ENCODE data around the gene ZNF432. TPM values are rescaled to one million over a fixed set of nuclear protein-coding genes. Genes with fewer than 3 reads are reported as not detected.
"Not testable (repeated sequence)": the region's sequence is repeated elsewhere in the genome, so short reads cannot be mapped to it uniquely, and the experiment has no call there.

Gene ZNF432
- total RNA-seq, 2 donors from 2014 or later = 14.6 to 22.5 TPM

DNA sequence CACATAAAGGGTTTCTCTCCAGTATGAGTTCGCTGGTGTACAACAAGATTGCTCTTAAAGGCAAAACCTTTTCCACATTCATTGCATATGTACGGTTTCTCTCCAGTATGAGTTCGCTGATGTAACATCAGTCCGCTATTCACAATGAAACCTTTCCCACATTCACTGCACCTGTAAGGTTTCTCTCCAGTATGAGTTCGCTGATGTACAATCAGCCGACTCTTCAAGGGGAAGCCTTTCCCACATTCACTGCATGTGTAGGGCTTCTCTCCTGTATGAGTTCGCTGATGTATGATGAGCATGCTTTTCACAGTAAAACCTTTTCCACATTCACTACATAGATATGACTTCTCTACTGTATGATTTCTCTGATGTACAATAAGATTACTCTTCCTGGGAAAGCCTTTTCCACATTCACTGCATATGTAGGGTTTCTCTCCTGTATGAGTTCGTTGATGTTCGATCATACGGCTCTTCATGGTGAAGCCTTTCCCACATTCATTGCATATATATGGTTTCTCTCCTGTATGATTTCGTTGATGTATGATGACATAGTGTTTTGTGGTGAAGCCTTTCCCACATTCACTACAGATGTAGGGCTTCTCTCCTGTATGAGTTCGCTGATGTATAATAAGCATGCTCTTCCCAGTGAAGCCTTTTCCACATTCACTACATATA, 14.4 kb downstream of the ZNF432 start:
- DNase-seq (ENCODE audit: low spot score) = no peak
- Mint-ChIP-seq H3K27me3 (no peaks in the 10 kb centered on the region), H3K4me3 (no peak overlapping the region), H3K36me3 (peaks cover 77% of the 10 kb centered on the region), H3K9me3 (peaks cover 35% of the 10 kb centered on the region), H3K27ac (no peak overlapping the region), H3K4me1 (ENCODE audit: low read depth in 2 of 2) (peaks cover 0 to 2% of the 10 kb centered on the region in 2 donors)
- ATAC-seq = no peak

DNA sequence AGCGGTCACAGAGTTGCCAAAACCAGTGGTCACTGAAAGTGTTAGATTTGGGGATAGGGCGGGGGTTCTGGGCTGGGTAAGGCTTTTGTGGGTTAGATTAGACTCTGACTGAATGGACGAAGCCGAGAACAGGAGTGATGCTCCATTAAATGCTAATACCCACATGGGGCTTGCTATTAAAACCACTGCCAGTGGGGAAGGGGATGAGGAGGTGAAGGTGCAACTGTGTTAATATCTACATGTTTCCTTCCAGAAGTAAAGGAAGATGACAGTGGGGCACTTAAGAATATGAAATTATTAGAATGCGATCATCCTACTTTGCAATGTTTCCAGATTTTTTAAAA, 19.9 kb downstream of the ZNF432 start:
- Mint-ChIP-seq H3K27ac (peak overlapping the region; percentile 92 to 94), H3K27me3 (no peaks in the 10 kb centered on the region), H3K9me3 (peaks cover 17% of the 10 kb centered on the region), H3K4me3 (peak overlapping the region; percentile 98), H3K36me3 (peaks cover 77% of the 10 kb centered on the region), H3K4me1 (ENCODE audit: low read depth in 2 of 2) (peaks cover 24 to 28% of the 10 kb centered on the region in 2 donors)
- ATAC-seq (peak in 1 of 2 donors; percentile 36), DNase-seq (ENCODE audit: low spot score) (no peak)

DNA sequence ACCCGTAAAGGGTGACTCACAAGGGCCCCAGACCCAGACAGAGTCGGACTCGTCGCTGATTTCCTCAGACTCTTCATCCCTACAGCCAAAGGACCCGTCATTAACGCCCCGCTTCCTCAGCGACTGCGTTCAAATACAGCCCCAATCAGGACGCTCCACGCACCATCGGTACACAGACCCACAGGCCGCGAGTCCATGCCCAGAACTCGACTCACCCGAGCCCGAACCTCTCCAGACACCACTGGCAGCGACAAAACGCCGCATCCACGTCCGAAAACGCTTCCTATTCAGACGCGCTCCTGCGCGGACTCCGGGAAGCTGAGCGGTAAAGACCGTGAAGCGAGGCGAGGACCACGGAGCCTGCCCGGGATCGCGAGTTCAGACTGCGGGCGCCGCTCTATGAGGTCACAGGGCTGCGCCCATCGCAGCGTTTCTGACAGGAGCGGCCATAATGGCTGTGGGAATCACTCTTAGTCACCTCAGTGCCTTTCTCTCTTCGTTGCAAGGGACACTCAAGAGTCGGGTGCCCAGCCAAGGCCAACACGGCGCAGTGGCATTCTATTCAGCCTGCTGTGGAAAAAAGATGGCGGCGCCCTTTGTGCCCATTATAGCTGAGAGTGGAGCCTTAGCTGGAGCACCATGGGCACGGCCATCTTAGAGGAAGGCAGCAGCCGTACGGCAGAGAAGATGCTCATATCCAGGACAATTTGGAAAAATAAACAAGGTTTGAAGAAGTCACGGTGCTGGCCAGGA, 20.4 kb downstream of the ZNF432 start, which contains the start of gene ZNF614:
ZNF614 (minus strand) TSS at position 353 of the 753 bp plus-strand sequence. CDS start 2,634 bp downstream, outside the sequence.
- Mint-ChIP-seq H3K4me1 (ENCODE audit: low read depth in 2 of 2) (peaks cover 24 to 28% of the 10 kb centered on the region in 2 donors), H3K4me3 (peak within 1 kb of the TSS; percentile 98), H3K36me3 (peaks cover 77% of the 10 kb centered on the region), H3K9me3 (peaks cover 17% of the 10 kb centered on the region), H3K27ac (peak within 1 kb of the TSS; percentile 92 to 94), H3K27me3 (no peaks in the 10 kb centered on the region)
- ATAC-seq (peak; percentile 97), DNase-seq (ENCODE audit: low spot score) (peak; percentile 88)

DNA sequence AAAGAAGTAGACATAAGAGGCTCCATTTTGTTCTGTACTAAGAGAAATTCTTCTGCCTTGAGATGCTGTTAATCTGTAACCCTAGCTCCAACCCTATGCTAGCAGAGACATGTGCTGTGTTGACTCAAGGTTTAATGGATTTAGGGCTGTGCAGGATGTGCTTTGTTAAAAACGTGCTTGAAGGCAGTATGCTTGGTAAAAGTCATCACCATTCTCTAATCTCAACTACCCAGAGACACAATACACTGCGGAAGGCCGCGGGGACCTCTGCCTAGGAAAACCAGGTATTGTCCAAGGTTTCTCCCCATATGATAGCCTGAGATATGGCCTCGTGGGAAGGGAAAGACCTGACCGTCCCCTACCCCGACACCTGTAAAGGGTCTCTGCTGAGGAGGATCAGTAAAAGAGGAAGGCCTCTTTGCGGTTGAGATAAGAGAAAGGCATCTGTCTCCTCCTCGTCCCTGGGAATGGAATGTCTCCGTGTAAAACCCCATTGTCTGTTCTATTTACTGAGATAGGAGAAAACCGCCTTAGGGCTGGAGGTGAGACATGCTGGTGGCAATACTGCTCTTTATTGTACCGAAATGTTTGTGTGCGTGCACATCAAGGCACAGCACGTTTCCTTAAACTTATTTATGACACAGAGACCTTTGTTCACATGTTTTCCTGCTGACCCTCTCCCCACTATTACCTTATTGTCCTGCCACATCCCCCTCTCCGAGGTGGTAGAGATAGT, 22.2 kb downstream of the ZNF432 start:
- DNase-seq (ENCODE audit: low spot score); H3K27ac Mint-ChIP-seq; H3K27me3 Mint-ChIP-seq; ATAC-seq; H3K4me3 Mint-ChIP-seq: not testable (repeated sequence)
- Mint-ChIP-seq H3K36me3 (peaks cover 82% of the 10 kb centered on the region), H3K9me3 (peaks cover 20% of the 10 kb centered on the region), H3K4me1 (ENCODE audit: low read depth in 2 of 2) (peaks cover 24 to 28% of the 10 kb centered on the region in 2 donors)

DNA sequence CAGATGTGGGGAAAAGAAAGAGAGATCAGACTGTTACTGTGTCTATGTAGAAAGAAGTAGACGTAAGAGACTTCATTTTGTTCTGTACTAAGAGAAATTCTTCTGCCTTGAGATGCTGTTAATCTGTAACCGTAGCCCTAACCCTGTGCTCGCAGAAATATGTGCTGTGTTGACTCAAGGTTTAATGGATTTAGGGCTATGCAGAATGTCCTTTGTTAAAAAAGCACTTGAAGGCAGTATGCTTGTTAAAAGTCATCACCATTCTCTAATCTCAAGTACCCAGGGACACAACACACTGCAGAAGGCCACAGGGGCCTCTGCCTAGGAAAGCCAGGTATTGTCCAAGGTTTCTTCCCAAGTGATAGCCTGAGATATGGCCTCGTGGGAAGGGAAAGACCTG, 24.2 kb downstream of the ZNF432 start:
- DNase-seq (ENCODE audit: low spot score); H3K27me3 Mint-ChIP-seq; ATAC-seq; H3K27ac Mint-ChIP-seq; H3K4me3 Mint-ChIP-seq: not testable (repeated sequence)
- H3K36me3 Mint-ChIP-seq = peaks cover 85% of the 10 kb centered on the region
- H3K4me1 Mint-ChIP-seq (ENCODE audit: low read depth in 2 of 2) = peaks cover 24 to 29% of the 10 kb centered on the region in 2 donors
- peaks cover 25% of the 10 kb centered on the region for H3K9me3 Mint-ChIP-seq

DNA sequence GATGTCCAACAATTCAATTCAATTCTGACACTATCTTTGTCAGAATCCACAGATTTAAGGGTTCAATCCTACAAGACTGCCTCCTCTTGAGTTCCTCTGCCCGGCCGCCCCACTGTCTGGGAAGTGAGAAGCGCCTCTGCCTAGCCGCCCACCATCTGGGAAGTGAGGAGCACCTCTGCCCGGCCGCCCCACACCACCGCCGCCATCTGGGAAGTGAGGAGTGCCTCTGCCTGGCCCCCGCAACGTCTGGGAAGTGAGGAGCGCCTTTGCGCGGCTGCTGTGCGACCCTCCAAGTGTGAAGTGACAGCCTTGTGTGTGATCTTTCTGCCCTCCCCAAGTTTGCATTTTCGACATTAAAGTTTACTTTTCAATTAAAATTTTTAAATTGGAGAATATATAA, 26.4 kb downstream of the ZNF432 start:
- H3K27ac Mint-ChIP-seq = no peak overlapping the region
- no peaks in the 10 kb centered on the region for H3K27me3 Mint-ChIP-seq
- H3K4me3 Mint-ChIP-seq = no peak overlapping the region
- H3K4me1 Mint-ChIP-seq (ENCODE audit: low read depth in 2 of 2) = peaks cover 6 to 19% of the 10 kb centered on the region in 2 donors
- H3K9me3 Mint-ChIP-seq = peaks cover 26% of the 10 kb centered on the region
- DNase-seq (ENCODE audit: low spot score) = no peak
- ATAC-seq = no peak
- H3K36me3 Mint-ChIP-seq = peaks cover 86% of the 10 kb centered on the region

DNA sequence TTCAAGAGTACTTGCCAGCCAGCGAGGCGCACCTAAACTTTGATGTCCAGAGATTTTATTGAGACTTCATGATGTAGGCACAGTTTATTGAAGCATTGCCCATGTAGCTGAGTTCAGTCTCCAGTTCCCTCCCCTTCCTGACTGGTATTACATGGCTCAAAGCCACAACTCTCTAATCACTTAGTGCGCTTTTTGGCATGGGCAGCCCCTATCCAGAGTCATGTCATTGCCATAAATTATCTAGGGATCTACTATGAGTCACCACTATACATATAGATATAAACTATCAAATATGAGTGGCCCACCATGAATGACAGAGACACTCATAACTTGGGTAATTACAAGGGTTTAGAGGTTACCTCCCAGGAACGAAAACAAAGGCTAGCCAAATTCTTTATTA, 28.1 kb downstream of the ZNF432 start:
- peaks cover 86% of the 10 kb centered on the region for H3K36me3 Mint-ChIP-seq
- H3K27me3 Mint-ChIP-seq = no peaks in the 10 kb centered on the region
- no peak overlapping the region for H3K27ac Mint-ChIP-seq
- no peak overlapping the region for H3K4me3 Mint-ChIP-seq
- H3K9me3 Mint-ChIP-seq = peaks cover 32% of the 10 kb centered on the region
- peaks cover 0 to 7% of the 10 kb centered on the region in 2 donors for H3K4me1 Mint-ChIP-seq (ENCODE audit: low read depth in 2 of 2)
- ATAC-seq = no peak
- DNase-seq (ENCODE audit: low spot score) = no peak

DNA sequence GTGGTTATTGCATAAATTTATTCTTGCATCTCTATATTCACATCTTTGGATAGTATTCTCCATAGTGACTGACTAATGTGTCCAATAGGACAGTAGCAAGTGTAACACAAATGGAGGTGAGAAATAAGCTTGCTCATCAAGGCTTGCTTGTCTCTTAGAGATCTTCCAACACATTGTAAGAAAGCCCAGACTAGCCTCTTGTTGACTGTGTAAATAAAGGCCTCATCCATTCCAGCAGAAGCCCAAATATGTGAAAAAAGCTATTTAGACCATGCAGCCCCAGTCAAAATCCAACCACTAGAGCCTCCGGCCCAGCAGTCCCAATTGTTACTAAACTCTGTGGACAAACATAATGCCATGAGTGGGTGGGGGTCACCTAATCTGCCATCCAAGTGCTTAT, 38.0 kb downstream of the ZNF432 start:
- Mint-ChIP-seq H3K4me1 (ENCODE audit: low read depth in 2 of 2) (peaks cover 19 to 22% of the 10 kb centered on the region in 2 donors), H3K27ac (no peak overlapping the region), H3K27me3 (no peaks in the 10 kb centered on the region), H3K36me3 (peaks cover 42% of the 10 kb centered on the region), H3K4me3 (no peak overlapping the region), H3K9me3 (peaks cover 4% of the 10 kb centered on the region)
- no peak for DNase-seq (ENCODE audit: low spot score)
- ATAC-seq = no peak

DNA sequence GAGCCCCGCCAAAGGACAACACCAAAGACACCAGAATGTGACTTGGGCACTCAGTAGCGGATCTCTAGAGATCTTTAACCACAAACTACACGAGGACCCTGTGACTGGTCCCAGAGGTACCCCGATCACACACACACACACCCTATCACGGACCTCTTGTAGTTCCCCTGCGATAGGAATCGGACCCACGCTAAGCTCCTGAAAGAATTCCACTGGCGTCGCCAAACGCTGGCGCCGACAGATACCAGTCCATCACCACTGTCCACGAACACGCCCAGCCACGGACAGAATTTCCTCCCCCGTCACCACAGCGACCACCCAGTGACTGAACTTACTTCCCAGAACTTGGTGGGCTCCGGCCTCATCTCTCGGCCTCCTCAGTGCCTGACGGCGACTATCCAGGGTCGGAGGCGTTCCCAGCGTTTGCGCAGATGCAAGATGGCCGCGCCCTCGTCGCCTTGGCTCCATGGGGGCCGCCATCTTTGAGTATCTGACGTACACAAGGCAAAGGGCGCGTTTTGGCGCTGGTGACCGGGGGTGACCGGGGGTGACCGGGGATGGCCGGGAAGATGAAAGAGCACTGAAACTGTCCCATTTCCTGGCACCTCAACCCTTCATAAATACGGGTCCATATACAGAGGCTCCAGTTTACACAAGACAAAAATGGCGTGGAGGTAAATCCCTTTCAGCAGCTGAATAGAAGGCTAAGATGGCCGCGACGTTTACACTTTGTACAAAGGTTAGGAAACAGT, 40.7 kb downstream of the ZNF432 start, which contains the start of gene ZNF615:
ZNF615 (minus strand) TSS at position 406 of the 752 bp plus-strand sequence. CDS start 4,500 bp downstream, outside the sequence.
- Mint-ChIP-seq H3K4me3 (peak within 1 kb of the TSS; percentile 100), H3K36me3 (peaks cover 44% of the 10 kb centered on the region), H3K9me3 (peaks cover 4% of the 10 kb centered on the region), H3K27me3 (no peaks in the 10 kb centered on the region), H3K4me1 (ENCODE audit: low read depth in 2 of 2) (peaks cover 19 to 22% of the 10 kb centered on the region in 2 donors), H3K27ac (peak within 1 kb of the TSS; percentile 89 to 90)
- peak; percentile 98 to 99 for ATAC-seq
- peak; percentile 88 for DNase-seq (ENCODE audit: low spot score)

DNA sequence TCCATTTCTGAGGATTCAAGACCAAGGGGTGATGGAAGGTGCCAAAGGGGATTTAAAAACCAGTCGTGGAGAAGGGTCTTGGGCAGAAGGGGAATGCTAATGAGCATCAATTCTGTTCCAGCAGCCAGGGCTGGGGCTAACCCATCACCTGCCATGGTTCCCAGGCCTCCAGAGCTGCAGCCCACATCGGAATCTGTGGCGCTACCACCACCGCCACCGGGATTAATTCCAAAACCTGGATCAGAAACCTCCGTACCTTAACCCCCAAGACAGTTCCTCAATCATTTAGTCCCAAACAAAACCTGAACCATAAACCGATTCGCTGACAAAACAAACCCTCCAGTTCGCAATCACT, 41.2 kb downstream of the ZNF432 start:
- Mint-ChIP-seq H3K4me1 (ENCODE audit: low read depth in 2 of 2) (peaks cover 19 to 22% of the 10 kb centered on the region in 2 donors), H3K4me3 (peak overlapping the region; percentile 100), H3K27ac (peak overlapping the region; percentile 89 to 90), H3K27me3 (no peaks in the 10 kb centered on the region), H3K9me3 (peaks cover 4% of the 10 kb centered on the region), H3K36me3 (peaks cover 41% of the 10 kb centered on the region)
- DNase-seq (ENCODE audit: low spot score) = no peak
- no peak for ATAC-seq

DNA sequence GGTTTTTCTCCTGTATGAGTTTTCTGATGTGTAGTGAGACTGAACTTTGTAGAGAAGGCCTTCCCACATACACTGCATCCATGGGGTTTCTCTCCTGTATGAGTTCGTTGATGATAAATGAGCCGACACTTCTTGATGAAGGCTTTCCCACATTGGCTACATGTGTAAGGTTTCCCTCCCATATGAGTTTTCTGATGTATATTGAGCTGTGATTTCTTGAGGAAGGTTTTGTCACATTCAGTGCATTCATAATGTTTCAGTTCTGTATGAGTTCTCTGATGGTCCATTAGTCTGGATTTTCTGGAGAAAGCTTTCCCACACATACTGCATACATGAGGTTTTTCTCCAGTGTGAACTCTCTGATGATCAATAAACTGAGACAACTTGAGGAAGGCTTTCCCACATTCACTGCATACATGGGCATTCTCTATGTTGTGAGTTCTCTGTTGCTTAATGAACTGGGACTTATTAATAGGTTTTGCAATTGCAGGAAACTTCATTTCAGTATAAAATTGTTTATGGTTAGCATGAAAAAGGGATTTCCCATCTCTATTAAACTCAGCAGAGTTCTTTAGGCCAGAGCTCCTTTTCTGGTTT, 54.5 kb downstream of the ZNF432 start:
- Mint-ChIP-seq H3K4me3 (no peak overlapping the region), H3K36me3 (peaks cover 75% of the 10 kb centered on the region), H3K4me1 (ENCODE audit: low read depth in 2 of 2) (no peaks in the 10 kb centered on the region), H3K27ac (no peak overlapping the region), H3K27me3 (no peaks in the 10 kb centered on the region), H3K9me3 (peaks cover 29% of the 10 kb centered on the region)
- ATAC-seq = no peak
- no peak for DNase-seq (ENCODE audit: low spot score)

DNA sequence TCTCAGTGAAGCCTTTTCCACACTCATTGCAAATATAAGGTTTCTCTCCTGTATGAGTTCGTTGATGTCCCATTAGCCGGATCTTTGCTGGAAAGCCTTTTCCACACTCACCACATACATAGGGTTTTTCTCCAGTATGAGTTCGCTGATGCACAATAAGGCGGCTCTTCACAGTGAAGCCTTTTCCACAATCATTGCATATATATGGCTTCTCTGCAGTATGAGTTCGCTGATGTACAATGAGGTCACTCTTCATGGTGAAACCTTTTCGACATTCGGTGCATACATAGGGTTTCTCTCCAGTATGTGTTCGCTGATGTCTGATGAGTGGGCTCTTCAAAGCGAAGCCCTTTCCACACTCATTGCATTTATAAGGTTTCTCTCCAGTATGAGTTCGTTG, 55.2 kb downstream of the ZNF432 start:
- H3K4me1 Mint-ChIP-seq (ENCODE audit: low read depth in 2 of 2) = no peaks in the 10 kb centered on the region
- H3K27me3 Mint-ChIP-seq = no peaks in the 10 kb centered on the region
- no peak for DNase-seq (ENCODE audit: low spot score)
- no peak overlapping the region for H3K4me3 Mint-ChIP-seq
- H3K36me3 Mint-ChIP-seq = peaks cover 77% of the 10 kb centered on the region
- no peak overlapping the region for H3K27ac Mint-ChIP-seq
- peaks cover 31% of the 10 kb centered on the region for H3K9me3 Mint-ChIP-seq
- ATAC-seq = no peak

All from natural killer cell treated with Interleukin-12 subunit alpha and Interleukin-12 subunit beta and Interleukin-15 and Interleukin-18, amount 100 ng/mL, for 72 hours (primary cell).